GM19035 (cell line): ENCODE measurements around the gene DHRS1.

Experiments used
- ATAC-seq: cut with Tn5 transposase; IDR thresholded peaks from one replicate; pipeline ENCODE4 v1.9.1; 2021; ENCODE audit not compliant: unreplicated experiment

DHRS1 gene

DNA sequence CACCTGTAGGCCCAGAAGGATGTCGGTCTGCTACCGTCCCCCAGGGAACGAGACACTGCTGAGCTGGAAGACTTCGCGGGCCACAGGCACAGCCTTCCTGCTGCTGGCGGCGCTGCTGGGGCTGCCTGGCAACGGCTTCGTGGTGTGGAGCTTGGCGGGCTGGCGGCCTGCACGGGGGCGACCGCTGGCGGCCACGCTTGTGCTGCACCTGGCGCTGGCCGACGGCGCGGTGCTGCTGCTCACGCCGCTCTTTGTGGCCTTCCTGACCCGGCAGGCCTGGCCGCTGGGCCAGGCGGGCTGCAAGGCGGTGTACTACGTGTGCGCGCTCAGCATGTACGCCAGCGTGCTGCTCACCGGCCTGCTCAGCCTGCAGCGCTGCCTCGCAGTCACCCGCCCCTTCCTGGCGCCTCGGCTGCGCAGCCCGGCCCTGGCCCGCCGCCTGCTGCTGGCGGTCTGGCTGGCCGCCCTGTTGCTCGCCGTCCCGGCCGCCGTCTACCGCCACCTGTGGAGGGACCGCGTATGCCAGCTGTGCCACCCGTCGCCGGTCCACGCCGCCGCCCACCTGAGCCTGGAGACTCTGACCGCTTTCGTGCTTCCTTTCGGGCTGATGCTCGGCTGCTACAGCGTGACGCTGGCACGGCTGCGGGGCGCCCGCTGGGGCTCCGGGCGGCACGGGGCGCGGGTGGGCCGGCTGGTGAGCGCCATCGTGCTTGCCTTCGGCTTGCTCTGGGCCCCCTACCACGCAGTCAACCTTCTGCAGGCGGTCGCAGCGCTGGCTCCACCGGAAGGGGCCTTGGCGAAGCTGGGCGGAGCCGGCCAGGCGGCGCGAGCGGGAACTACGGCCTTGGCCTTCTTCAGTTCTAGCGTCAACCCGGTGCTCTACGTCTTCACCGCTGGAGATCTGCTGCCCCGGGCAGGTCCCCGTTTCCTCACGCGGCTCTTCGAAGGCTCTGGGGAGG is 11.3 kb upstream of the DHRS1 start, which contains the start of gene LTB4R:
TSS of gene LTB4R (plus strand) at position 857 of the 959 bp plus-strand sequence. CDS start 4,150 bp downstream, outside the sequence.
- peak; percentile 75 for ATAC-seq

- ATAC-seq = no peak
Observed at GRCh38 chr14:24310265-24310645, 10.7 kb upstream of the DHRS1 start.

GRCh38 chr14:24309538-24310264 is 10.1 kb upstream of the DHRS1 start, which contains the start of gene LTB4R2:
LTB4R2 (plus strand) TSS chr14:24310140; CDS start chr14:24310665, 525 bp downstream.
- no peak for ATAC-seq

- no peak for ATAC-seq
Observed at GRCh38 chr14:24308342-24309124, 9.0 kb upstream of the DHRS1 start.

DNA sequence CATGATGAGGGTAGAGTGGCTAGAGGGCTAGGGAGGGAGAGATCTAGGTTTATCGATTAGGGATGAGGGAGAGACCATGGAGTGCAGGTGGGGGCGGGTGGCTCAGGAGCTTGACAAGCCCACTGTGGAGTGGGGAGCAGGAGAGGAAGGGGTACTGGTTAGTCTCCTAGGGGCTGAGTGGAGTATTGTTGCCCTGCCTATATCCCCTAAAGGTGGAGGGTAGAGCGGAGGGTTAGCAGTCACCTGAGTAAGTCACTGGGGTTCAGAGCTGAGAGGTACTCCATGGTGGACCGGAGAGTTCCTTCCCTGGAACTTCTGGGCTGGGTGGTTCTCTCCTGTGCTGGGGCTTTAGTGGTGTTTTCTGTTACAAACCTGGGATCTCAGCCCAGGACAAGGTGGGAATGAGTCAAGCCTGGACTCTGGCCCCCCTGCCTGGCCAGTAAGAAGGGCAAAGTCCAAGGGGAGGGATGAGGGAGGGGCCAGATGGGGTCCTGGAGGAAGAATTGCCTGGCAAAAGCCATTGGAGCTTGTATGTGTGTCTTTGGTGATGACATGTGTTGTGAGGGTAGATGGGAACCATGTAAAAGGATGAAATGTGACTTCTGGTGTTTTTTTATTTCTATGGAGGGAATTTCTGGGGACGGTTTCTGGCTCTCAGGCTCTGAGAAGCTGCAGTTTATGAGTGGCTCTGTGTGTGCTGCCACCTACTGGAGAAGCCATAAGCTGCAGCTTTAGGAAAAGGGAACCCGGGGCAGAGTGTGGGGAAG is 8.2 kb upstream of the DHRS1 start, which contains the start of gene CIDEB:
TSS of gene CIDEB (minus strand) at position 403 of the 767 bp plus-strand sequence. CDS start at position 284, 119 bp downstream.
- ATAC-seq = no peak

DNA sequence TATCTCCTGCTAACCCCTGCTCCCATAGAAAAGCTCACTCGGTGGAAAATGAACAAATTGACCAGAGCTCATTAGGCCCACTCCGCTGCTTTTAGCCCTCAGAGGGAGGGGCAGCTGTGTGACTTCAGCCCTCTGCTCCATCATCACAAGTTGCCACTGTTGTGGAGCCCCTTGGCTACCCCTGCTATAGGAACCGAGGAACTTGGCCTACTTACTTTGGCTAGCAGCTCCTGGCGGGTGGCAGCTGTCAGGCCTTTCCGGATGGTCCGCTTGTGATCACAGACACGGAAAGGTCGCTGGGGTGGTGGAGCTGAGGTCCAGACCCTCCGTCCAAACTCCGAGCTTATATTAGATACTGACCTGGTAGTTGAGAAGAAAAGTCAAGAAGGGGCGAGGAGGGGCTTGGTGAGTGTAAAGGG is 7.6 kb upstream of the DHRS1 start:
- ATAC-seq = no peak

DNA sequence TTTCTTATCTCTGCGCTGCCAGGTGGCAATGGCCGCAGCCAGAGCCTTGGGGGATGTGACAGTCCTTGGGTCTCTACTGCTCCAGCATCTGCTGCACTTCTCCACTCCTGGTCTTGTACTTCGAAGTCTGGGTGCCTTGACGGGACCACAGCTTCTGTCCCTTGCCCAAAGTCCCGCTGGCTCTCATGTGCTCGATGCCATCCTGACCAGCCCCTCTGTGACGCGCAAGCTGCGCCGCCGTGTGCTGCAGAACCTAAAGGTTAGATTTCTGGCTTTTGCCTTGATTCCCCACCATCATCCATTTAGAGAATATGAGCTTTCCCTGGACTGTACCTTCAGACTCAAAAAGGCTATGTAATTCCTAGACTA is 4.4 kb upstream of the DHRS1 start:
- no peak for ATAC-seq

- no peak for ATAC-seq
Observed at GRCh38 chr14:24300326-24300980, 873 bp upstream of the DHRS1 start.

DNA sequence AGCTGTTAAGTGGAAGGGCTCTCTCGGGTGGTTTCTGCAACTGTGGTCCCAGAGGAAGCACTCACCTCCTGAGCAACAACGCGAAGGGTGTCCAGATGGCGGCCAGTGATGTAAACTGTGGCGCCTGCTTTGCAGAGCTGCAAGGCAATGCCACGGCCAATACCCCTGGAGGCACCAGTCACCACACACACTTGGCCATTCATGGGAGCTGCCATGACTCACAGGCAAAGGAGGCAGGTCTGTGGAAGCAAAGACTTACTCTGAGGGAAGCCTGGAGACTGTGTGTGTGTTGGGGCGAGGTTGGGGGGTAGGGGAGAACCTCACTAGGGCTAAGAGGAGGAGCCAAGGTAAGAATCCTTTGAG is 707 bp downstream of the DHRS1 start:
- no peak for ATAC-seq

DNA sequence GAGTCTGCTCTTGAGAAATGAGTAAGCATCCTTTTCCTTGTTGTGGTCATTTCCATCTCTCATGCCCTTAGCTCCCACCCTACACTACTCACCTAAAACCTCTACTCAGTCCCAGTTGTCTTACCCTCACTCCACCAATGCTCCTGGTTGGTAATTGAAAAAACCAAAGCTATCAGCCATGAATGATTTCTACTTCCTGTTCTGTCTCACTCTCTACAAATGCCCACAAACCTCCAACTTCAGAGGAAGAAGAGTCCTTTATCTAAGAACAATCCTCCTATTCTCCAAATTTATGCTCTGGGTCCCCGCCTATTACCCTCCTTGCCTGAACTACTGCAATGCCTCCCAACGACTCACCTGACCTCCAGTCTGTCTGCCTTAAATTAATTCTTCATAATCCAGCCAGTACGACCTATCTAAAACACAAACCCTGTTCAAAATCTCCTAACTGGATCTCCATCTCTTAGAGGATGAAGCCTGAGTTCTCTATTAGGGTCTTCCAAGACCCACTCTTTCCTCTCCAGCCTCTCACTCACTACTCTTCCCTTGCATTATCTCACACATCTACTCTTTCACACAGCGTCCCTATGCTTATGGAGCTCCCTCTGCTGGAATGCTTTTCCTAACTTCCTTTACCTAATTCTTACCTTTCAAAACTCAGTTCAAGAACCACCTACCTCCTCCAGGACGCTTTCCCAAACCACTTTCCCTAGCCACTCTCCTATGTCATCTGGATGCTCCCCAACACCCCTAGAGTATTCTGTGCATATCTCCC is 2.2 kb downstream of the DHRS1 start:
- ATAC-seq = no peak

- no peak for ATAC-seq
Observed at GRCh38 chr14:24296341-24297157, 3.0 kb downstream of the DHRS1 start.

DNA sequence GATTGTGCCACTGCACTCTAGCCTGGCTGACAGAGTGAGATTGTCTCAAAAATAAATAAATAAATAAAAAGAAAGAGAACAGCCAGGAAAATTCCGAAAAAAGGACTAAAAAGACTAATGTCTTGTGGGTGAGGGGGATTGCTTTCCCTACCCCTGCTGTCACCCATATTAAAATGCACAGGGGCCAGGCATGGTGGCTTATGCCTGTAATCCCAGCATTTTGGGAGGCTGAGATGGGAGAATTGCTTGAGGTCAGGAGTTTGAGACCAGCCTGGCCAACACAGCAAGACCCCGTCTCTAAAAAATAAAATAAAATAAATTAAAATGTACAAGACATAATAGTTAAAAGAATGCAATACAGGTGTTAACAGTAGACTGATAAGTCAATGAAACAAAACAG is 6.1 kb downstream of the DHRS1 start:
- no peak for ATAC-seq

DNA sequence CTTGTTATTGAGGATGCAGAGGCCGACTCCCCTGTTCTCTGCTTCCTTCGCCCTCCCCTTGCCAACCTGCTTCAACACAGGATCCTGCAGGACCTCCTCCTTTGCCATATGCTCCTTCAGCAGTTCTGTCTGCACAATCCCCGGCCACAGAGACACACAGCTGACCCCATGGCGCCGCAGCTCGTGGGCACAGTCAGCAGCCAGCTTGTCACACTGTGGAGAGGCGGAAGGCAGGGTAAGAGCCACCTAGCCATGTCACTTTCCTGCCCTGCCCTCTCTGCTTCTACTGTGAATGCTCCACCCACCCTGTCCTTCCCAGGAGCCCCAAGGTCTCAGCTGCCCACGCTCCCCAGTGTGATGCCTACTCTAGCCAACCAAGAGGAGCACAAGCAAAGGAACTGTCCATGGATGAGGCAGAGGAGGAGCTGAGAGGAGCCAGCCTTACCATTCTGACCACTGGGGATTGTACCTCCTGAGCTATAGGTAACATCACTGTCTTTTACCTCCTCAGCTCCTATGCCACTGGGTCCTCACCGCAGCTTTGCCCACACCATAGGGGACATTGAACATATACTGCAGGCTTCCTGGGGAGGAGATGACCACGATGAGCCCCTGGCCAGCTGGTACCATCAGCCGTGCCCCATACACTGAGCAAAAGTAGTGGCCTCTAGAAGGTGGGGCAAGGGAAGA is 7.3 kb downstream of the DHRS1 start:
- no peak for ATAC-seq

- no peak for ATAC-seq
Observed at GRCh38 chr14:24291446-24292117, 8.0 kb downstream of the DHRS1 start.

GRCh38 chr14:24290746-24291145 is 8.8 kb downstream of the DHRS1 start:
- ATAC-seq = no peak

GRCh38 chr14:24289649-24290280 is 9.8 kb downstream of the DHRS1 start:
- no peak for ATAC-seq

GRCh38 chr14:24286996-24287395 is 12.6 kb downstream of the DHRS1 start:
- ATAC-seq = no peak
